Hepatocyte (in vitro differentiated cells): ENCODE results near the gene ADGRF1. TPM values are rescaled to one million over a fixed set of nuclear protein-coding genes. Genes with fewer than 3 reads are reported as not detected.

Experiments
- DNase-seq: peaks from one replicate; pipeline ENCODE4 v3.0.0-alpha.2; 2016; ENCODE audit warnings: low spot score
- H2AFZ ChIP-seq: fragments of 200-600 bp; sonication (generic); 2 replicates; pipeline ENCODE4 v1.6.0; 2016; ENCODE audit warnings: antibody characterized with exemption, mild to moderate bottlenecking
- H3K27ac ChIP-seq: fragments of 200-600 bp; sonication (generic); 2 replicates; pipeline ENCODE4 v1.5.1; 2016; ENCODE audit warnings: mild to moderate bottlenecking
- H3K27me3 ChIP-seq: fragments of 200-600 bp; sonication (generic); 2 replicates; pipeline ENCODE4 v1.6.1; 2016
- H3K36me3 ChIP-seq: fragments of 200-600 bp; sonication (generic); replicated peaks from 2 replicates; pipeline ENCODE4 v1.5.1; 2016; ENCODE audit warnings: low read depth; ENCODE audit not compliant: insufficient read depth
- H3K4me1 ChIP-seq: fragments of 200-600 bp; sonication (generic); 2 replicates; pipeline ENCODE4 v1.5.1; 2016; ENCODE audit warnings: mild to moderate bottlenecking, moderate library complexity; ENCODE audit not compliant: insufficient read depth
- H3K4me2 ChIP-seq: fragments of 200-600 bp; sonication (generic); 2 replicates; pipeline ENCODE4 v1.6.0; 2016
- H3K4me3 ChIP-seq: fragments of 200-600 bp; sonication (generic); 2 replicates; pipeline ENCODE4 v1.5.1; 2016; ENCODE audit warnings: mild to moderate bottlenecking
- H3K79me2 ChIP-seq: fragments of 200-600 bp; sonication (generic); 2 replicates; pipeline ENCODE4 v1.6.0; 2017; ENCODE audit warnings: mild to moderate bottlenecking
- H3K9me2 ChIP-seq: fragments of 200-600 bp; sonication (generic); replicated peaks from 2 replicates; pipeline ENCODE4 v1.6.0; 2017; ENCODE audit warnings: mild to moderate bottlenecking; ENCODE audit not compliant: insufficient read depth
- H3K9me3 ChIP-seq: fragments of 200-600 bp; sonication (generic); 2 replicates; pipeline ENCODE4 v1.5.1; 2016; ENCODE audit warnings: low read depth, mild to moderate bottlenecking
- H4K20me1 ChIP-seq: fragments of 200-600 bp; sonication (generic); 2 replicates; pipeline ENCODE4 v1.6.0; 2016; ENCODE audit warnings: mild to moderate bottlenecking; ENCODE audit not compliant: insufficient read depth, poor library complexity, severe bottlenecking
- EZH2 ChIP-seq: fragments of 200-600 bp; sonication (generic); IDR thresholded peaks from 2 replicates; pipeline ENCODE4 v1.6.1; 2016; ENCODE audit warnings: antibody characterized with exemption, mild to moderate bottlenecking, borderline replicate concordance
- EZH2phosphoT487 ChIP-seq: fragments of 200-600 bp; sonication (generic); IDR thresholded peaks from one replicate; pipeline ENCODE4 v1.6.1; 2018; ENCODE audit warnings: antibody characterized with exemption, mild to moderate bottlenecking, low read depth, moderate library complexity; ENCODE audit not compliant: unreplicated experiment, severe bottlenecking
- WGBS: methylation state at CpG from one replicate; pipeline ENCODE4 v1.1.6; 2016; ENCODE audit warnings: low lambda C conversion rate; ENCODE audit errors: missing lambda C conversion rate; 5-methylcytosine and 5-hydroxymethylcytosine counted together
- polyA plus RNA-seq: library from polyadenylated mRNA; unstranded; fragments of >200 nt; fragmentation: Nextera tagmentation; extraction: Ambion mirVana; gene quantifications from 2 replicates; pipeline ENCODE4 v1.2.1, GENCODE V29; 2016
- total RNA-seq: library from RNA; depleted of rRNA; stranded (reverse); fragments of >200 nt; gene quantifications from 2 replicates; pipeline ENCODE4 v1.2.3, GENCODE V29; 2014
- TF ChIP-seq, protein P1 (sequence below): fragments of 200-600 bp; sonication (generic); IDR thresholded peaks from 2 replicates; pipeline ENCODE4 v1.5.1; 2016; ENCODE audit warnings: antibody characterized with exemption, mild to moderate bottlenecking; ENCODE audit not compliant: poor library complexity

ADGRF1 gene
- total and polyA plus RNA-seq, 2 experiments from 2014 or later: 1.7 to 2.8 TPM

DNA sequence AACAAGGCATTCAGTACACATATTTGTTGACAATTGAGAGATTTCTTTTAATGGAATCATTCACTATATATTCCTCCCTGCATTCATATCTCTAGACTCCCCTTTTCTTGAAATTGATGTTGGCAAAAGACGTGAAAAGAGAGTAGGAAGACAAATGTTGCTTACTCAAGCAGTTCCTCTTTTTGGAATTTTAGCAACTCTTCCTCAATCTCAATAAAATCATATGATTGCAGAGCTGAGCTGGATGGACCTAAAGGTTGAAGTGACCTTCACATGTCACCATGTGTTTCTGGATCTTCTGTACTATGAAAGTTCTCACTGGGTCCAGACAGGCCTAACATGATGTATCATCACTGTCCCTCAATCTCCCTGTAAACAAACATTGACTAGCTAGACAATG lies 18.6 kb downstream of the ADGRF1 start:
- WGBS: 91% methylated on average over 1 of the region's 1 CpG
- no peak overlapping the region for H3K4me2 ChIP-seq
- no peak overlapping the region for H3K4me3 ChIP-seq
- TF ChIP-seq, protein P1, sequence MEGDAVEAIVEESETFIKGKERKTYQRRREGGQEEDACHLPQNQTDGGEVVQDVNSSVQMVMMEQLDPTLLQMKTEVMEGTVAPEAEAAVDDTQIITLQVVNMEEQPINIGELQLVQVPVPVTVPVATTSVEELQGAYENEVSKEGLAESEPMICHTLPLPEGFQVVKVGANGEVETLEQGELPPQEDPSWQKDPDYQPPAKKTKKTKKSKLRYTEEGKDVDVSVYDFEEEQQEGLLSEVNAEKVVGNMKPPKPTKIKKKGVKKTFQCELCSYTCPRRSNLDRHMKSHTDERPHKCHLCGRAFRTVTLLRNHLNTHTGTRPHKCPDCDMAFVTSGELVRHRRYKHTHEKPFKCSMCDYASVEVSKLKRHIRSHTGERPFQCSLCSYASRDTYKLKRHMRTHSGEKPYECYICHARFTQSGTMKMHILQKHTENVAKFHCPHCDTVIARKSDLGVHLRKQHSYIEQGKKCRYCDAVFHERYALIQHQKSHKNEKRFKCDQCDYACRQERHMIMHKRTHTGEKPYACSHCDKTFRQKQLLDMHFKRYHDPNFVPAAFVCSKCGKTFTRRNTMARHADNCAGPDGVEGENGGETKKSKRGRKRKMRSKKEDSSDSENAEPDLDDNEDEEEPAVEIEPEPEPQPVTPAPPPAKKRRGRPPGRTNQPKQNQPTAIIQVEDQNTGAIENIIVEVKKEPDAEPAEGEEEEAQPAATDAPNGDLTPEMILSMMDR: no peak
- no peak for TF ChIP-seq EZH2phosphoT487
- no peak for TF ChIP-seq EZH2
- H4K20me1 ChIP-seq: no peaks in the 10 kb centered on the region
- no peaks in the 10 kb centered on the region for H3K79me2 ChIP-seq
- H2AFZ ChIP-seq: no peak overlapping the region
- no peaks in the 10 kb centered on the region for H3K36me3 ChIP-seq
- no peaks in the 10 kb centered on the region for H3K9me3 ChIP-seq
- H3K9me2 ChIP-seq: no peaks in the 10 kb centered on the region
- H3K27me3 ChIP-seq: no peaks in the 10 kb centered on the region
- H3K4me1 ChIP-seq: no peaks in the 10 kb centered on the region
- no peak overlapping the region for H3K27ac ChIP-seq
- no peak for DNase-seq

- Histone ChIP-seq H3K27ac (no peak overlapping the region), H3K9me2 (no peaks in the 10 kb centered on the region), H3K27me3 (no peaks in the 10 kb centered on the region), H3K9me3 (no peaks in the 10 kb centered on the region), H3K4me1 (no peaks in the 10 kb centered on the region), H3K4me3 (no peak overlapping the region), H4K20me1 (no peaks in the 10 kb centered on the region), H3K36me3 (no peaks in the 10 kb centered on the region), H3K79me2 (no peaks in the 10 kb centered on the region), H3K4me2 (no peak overlapping the region), H2AFZ (no peak overlapping the region)
- DNase-seq: no peak
- WGBS: 93% methylated on average over 3 of the region's 3 CpGs
- TF ChIP-seq EZH2: no peak
- TF ChIP-seq EZH2phosphoT487: no peak
- TF ChIP-seq, protein P1: no peak
Observed at GRCh38 chr6:47022191-47022590, 19.9 kb downstream of the ADGRF1 start.

GRCh38 chr6:47019941-47020340 lies 22.2 kb downstream of the ADGRF1 start:
- no peaks in the 10 kb centered on the region for H3K79me2 ChIP-seq
- H3K36me3 ChIP-seq: no peaks in the 10 kb centered on the region
- H2AFZ ChIP-seq: no peak overlapping the region
- TF ChIP-seq, protein P1: no peak
- no peak for TF ChIP-seq EZH2phosphoT487
- no peak for TF ChIP-seq EZH2
- H3K27ac ChIP-seq: no peak overlapping the region
- no peaks in the 10 kb centered on the region for H3K9me2 ChIP-seq
- no peaks in the 10 kb centered on the region for H3K9me3 ChIP-seq
- 91% methylated on average over 5 of the region's 5 CpGs for WGBS
- no peak for DNase-seq
- H3K27me3 ChIP-seq: no peaks in the 10 kb centered on the region
- H4K20me1 ChIP-seq: no peaks in the 10 kb centered on the region
- no peak overlapping the region for H3K4me2 ChIP-seq
- no peak overlapping the region for H3K4me3 ChIP-seq
- H3K4me1 ChIP-seq: no peaks in the 10 kb centered on the region

DNA sequence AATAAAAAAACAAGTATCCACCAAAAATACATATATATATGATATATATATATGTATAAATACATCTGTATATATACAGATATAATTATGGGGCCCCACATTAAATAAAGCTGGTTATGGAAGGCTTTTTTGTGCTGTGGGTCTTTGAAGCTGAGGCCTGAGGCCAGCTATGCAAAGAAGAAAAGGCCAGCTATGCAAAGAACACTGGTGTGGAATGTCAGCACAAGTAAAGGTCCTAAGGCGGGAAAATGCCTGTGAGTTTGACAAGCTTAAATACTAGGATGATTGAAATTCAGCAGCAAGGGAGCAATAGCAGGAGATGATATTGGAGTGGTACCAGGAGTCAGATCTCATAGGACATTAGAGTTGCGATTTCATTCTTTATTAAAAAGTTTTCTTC lies 25.2 kb downstream of the ADGRF1 start:
- no peak overlapping the region for H2AFZ ChIP-seq
- no peaks in the 10 kb centered on the region for H3K9me2 ChIP-seq
- TF ChIP-seq EZH2: no peak
- TF ChIP-seq EZH2phosphoT487: no peak
- TF ChIP-seq, protein P1: no peak
- no peak overlapping the region for H3K27ac ChIP-seq
- no peaks in the 10 kb centered on the region for H3K9me3 ChIP-seq
- no peaks in the 10 kb centered on the region for H4K20me1 ChIP-seq
- no peak overlapping the region for H3K4me2 ChIP-seq
- H3K4me1 ChIP-seq: no peaks in the 10 kb centered on the region
- no peaks in the 10 kb centered on the region for H3K36me3 ChIP-seq
- no peak for DNase-seq
- 88% methylated on average over 2 of the region's 2 CpGs for WGBS
- no peaks in the 10 kb centered on the region for H3K27me3 ChIP-seq
- H3K4me3 ChIP-seq: no peak overlapping the region
- no peaks in the 10 kb centered on the region for H3K79me2 ChIP-seq
